ENCODE measurements around the gene NELL1.

DNA sequence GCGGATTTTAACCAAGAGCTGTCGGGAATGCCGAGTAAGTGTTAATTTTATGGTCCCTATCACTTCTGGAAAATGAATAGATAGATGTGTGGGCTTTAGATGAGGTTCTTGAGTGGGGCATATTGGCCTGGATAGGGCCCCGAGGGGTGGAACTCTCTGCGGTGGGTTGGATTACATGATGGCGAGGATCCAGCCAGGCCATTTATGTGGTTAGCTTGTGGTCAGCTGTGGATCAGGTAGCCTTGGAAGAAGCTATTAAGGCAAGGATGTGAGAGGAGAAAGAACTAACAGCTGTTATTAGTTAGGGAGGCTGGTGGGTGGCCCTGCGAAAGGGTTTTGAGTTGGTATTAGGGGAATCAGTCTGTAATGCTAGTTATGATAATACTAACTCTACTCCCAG is 268.4 kb downstream of the NELL1 start:
- TF ChIP-seq, protein P1, sequence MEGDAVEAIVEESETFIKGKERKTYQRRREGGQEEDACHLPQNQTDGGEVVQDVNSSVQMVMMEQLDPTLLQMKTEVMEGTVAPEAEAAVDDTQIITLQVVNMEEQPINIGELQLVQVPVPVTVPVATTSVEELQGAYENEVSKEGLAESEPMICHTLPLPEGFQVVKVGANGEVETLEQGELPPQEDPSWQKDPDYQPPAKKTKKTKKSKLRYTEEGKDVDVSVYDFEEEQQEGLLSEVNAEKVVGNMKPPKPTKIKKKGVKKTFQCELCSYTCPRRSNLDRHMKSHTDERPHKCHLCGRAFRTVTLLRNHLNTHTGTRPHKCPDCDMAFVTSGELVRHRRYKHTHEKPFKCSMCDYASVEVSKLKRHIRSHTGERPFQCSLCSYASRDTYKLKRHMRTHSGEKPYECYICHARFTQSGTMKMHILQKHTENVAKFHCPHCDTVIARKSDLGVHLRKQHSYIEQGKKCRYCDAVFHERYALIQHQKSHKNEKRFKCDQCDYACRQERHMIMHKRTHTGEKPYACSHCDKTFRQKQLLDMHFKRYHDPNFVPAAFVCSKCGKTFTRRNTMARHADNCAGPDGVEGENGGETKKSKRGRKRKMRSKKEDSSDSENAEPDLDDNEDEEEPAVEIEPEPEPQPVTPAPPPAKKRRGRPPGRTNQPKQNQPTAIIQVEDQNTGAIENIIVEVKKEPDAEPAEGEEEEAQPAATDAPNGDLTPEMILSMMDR (IDR thresholded peaks at IDR 0.05), result no peak
- TF ChIP-seq POLR2AphosphoS5 (IDR thresholded peaks at IDR 0.05; ENCODE audit: low read depth, low read length) (no peak), TCF7L2 (IDR thresholded peaks at IDR 0.05; ENCODE audit: low read depth, low read length) (no peak), SIN3A (IDR thresholded peaks at IDR 0.05; ENCODE audit: borderline replicate concordance, insufficient read depth, low read depth, low read length) (no peak)
- TF ChIP-seq, protein P2, sequence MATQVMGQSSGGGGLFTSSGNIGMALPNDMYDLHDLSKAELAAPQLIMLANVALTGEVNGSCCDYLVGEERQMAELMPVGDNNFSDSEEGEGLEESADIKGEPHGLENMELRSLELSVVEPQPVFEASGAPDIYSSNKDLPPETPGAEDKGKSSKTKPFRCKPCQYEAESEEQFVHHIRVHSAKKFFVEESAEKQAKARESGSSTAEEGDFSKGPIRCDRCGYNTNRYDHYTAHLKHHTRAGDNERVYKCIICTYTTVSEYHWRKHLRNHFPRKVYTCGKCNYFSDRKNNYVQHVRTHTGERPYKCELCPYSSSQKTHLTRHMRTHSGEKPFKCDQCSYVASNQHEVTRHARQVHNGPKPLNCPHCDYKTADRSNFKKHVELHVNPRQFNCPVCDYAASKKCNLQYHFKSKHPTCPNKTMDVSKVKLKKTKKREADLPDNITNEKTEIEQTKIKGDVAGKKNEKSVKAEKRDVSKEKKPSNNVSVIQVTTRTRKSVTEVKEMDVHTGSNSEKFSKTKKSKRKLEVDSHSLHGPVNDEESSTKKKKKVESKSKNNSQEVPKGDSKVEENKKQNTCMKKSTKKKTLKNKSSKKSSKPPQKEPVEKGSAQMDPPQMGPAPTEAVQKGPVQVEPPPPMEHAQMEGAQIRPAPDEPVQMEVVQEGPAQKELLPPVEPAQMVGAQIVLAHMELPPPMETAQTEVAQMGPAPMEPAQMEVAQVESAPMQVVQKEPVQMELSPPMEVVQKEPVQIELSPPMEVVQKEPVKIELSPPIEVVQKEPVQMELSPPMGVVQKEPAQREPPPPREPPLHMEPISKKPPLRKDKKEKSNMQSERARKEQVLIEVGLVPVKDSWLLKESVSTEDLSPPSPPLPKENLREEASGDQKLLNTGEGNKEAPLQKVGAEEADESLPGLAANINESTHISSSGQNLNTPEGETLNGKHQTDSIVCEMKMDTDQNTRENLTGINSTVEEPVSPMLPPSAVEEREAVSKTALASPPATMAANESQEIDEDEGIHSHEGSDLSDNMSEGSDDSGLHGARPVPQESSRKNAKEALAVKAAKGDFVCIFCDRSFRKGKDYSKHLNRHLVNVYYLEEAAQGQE (IDR thresholded peaks at IDR 0.05; ENCODE audit: insufficient read depth in 1 of 2, low read depth in 2 of 2, low read length in 1 of 2), result no peak
